Body of pancreas (tissue), 4 donors: ENCODE results near the gene IL16. TPM values are rescaled to one million over a fixed set of nuclear protein-coding genes. Genes with fewer than 3 reads are reported as not detected.

Source experiments
- ATAC-seq: fragments of 150-250 bp; one replicate; pipeline ENCODE4 v1.9.1; 2016
- DNase-seq, 4 donors: peaks; one replicate each; pipeline ENCODE4 v3.0.0-alpha.2; 2019
- H3K27ac ChIP-seq, 4 donors: fragments of 200-600 bp; sonication (generic); 1 replicate in 3 of 4; 2 replicates in 1 of 4; pipeline versions ENCODE4 v1.5.1 to v1.6.1; 2016 to 2019; ENCODE audit warnings: mild to moderate bottlenecking in 1 of 4, mixed read lengths in 1 of 4, moderate library complexity in 1 of 4
- H3K27me3 ChIP-seq, 2 donors: fragments of 200-600 bp; sonication (generic); one replicate each; pipeline ENCODE4 v1.6.0; 2016; ENCODE audit warnings: mild to moderate bottlenecking in 1 of 2
- H3K36me3 ChIP-seq, 2 donors: fragments of 200-600 bp; sonication (generic); replicated peaks in 1 of 2; 2 replicates each; pipeline ENCODE4 v1.5.1; 2016; ENCODE audit warnings: low read depth in 2 of 2; ENCODE audit not compliant: insufficient read depth in 1 of 2
- H3K4me1 ChIP-seq: fragments of 200-600 bp; sonication (generic); one replicate; pipeline ENCODE4 v1.6.0; 2016
- H3K4me3 ChIP-seq, 2 donors: fragments of 200-600 bp; sonication (generic); 1 replicate in 1 of 2; 2 replicates in 1 of 2; pipeline ENCODE4 v1.5.1; 2016 to 2019
- H3K9me3 ChIP-seq, 3 donors: fragments of 200-600 bp; sonication (generic); 1 replicate in 2 of 3; 2 replicates in 1 of 3; pipeline ENCODE4 v1.5.1; 2016
- POLR2A ChIP-seq, 3 donors: fragments of 450-650 bp; IDR thresholded peaks; one replicate each; pipeline ENCODE4 v1.6.1; 2016; ENCODE audit warnings: antibody characterized with exemption in 3 of 3, mild to moderate bottlenecking in 2 of 3
- WGBS, 2 donors: methylation state at CpG; one replicate each; pipeline ENCODE4 v1.1.5; 2017; 5-methylcytosine and 5-hydroxymethylcytosine counted together
- intact Hi-C: fragments of 100-400 bp; cut with DNase I; formaldehyde crosslinking; loops from one replicate; pipeline ENCODE4 v1.15.1; 2023
- total RNA-seq, 2 donors: library from RNA; depleted of rRNA; stranded (reverse); fragments of >200 nt; gene quantifications; one replicate each; pipeline ENCODE4 v1.1.0, GENCODE V29; 2016
- TF ChIP-seq, protein P1 (sequence below), 7 experiments: fragments of 450-650 bp in 4 of 7; fragments of 200-600 bp in 3 of 7; sonication (generic) in 3 of 7; IDR thresholded peaks; one replicate each; pipeline ENCODE4 v1.5.1; 2016 to 2019; ENCODE audit warnings: antibody characterized with exemption in 7 of 7

Gene IL16
- total RNA-seq, 2 donors from 2014 or later: 2.9 to 4.9 TPM

- ATAC-seq: peak; percentile 94
- Histone ChIP-seq H3K27me3 (no peaks in the 10 kb centered on the region), H3K9me3 (no peaks in the 10 kb centered on the region), H3K36me3 (no peaks in the 10 kb centered on the region), H3K27ac (no peak overlapping the region), H3K4me1 (peaks cover 15% of the 10 kb centered on the region), H3K4me3 (no peak overlapping the region)
- DNase-seq: peak; percentile 85 to 90 (median 86)
- no peak for TF ChIP-seq POLR2A (IDR thresholded peaks at IDR 0.05)
- TF ChIP-seq, protein P1, sequence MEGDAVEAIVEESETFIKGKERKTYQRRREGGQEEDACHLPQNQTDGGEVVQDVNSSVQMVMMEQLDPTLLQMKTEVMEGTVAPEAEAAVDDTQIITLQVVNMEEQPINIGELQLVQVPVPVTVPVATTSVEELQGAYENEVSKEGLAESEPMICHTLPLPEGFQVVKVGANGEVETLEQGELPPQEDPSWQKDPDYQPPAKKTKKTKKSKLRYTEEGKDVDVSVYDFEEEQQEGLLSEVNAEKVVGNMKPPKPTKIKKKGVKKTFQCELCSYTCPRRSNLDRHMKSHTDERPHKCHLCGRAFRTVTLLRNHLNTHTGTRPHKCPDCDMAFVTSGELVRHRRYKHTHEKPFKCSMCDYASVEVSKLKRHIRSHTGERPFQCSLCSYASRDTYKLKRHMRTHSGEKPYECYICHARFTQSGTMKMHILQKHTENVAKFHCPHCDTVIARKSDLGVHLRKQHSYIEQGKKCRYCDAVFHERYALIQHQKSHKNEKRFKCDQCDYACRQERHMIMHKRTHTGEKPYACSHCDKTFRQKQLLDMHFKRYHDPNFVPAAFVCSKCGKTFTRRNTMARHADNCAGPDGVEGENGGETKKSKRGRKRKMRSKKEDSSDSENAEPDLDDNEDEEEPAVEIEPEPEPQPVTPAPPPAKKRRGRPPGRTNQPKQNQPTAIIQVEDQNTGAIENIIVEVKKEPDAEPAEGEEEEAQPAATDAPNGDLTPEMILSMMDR (IDR thresholded peaks at IDR 0.05): peak; percentile 73 to 89 (median 84)
- intact Hi-C loops: loop anchor here (5.0 to 10.0 kb wide), 3 partner anchors 111 to 281 kb away; partner anchors contain the start of gene MESD
- 3% methylated on average over 14 of the region's 14 CpGs for WGBS, 2 donors
Measured at GRCh38 chr15:81265944-81266775, 69.5 kb downstream of the IL16 start.

- Histone ChIP-seq H3K27ac (no peak overlapping the region), H3K4me1 (peaks cover 23% of the 10 kb centered on the region), H3K9me3 (no peaks in the 10 kb centered on the region), H3K27me3 (no peaks in the 10 kb centered on the region), H3K4me3 (no peak overlapping the region), H3K36me3 (no peaks in the 10 kb centered on the region)
- ATAC-seq (no peak), DNase-seq (no peak)
- whole genome bisulfite sequencing, 2 donors: 70 to 82% methylated on average over 2 to 5 of the region's 5 CpGs
- intact Hi-C loops: loop anchor here (5.0 to 10.0 kb wide), 3 partner anchors 114 to 284 kb away; partner anchors contain the start of gene MESD
- no peak for TF ChIP-seq POLR2A (IDR thresholded peaks at IDR 0.05)
- TF ChIP-seq, protein P1 (IDR thresholded peaks at IDR 0.05): no peak
Measured at GRCh38 chr15:81268340-81268739, 71.7 kb downstream of the IL16 start.

DNA sequence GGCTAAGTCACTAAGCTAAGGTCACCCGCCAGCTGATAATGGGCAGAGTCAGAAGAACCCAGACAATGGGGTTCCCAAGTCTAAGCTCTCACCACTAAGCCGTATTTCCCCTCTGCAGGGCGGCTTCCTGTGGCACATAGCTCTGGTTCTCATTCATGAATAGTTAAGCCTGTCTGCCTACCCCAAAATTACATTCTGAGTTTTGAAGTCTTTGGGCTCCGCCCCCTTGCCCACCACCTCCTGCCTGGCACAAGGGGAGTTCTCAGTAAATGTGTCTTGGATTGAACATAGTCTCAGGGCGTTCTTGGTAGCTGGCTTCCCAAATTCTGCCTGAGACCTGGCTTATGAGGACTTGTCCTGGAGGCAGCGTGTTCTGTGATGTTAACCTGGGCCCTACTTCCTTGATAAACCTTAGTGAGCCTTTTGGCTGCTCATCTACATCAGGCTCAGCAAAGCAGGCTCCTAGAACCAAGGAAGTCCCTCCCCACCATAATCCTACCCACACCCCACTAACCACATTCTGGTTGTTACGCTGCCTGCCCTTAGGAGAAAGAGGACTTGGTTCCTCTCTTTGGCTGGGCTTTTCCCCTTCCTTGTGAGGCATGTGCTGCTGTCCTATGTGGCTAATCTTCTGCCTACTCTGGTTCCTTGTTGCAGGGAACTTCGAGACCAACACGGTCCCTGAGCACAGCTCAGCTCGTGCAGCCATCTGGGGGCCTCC lies 72.4 kb downstream of the IL16 start:
- H3K36me3 ChIP-seq: no peaks in the 10 kb centered on the region
- no peak overlapping the region for H3K27ac ChIP-seq
- no peak overlapping the region for H3K4me3 ChIP-seq
- peaks cover 23% of the 10 kb centered on the region for H3K4me1 ChIP-seq
- 80 to 90% methylated on average over 10 of the region's 10 CpGs for WGBS, 2 donors
- intact Hi-C loops: loop anchor here (5.0 to 10.0 kb wide), 3 partner anchors 114 to 284 kb away; partner anchors contain the start of gene MESD
- H3K27me3 ChIP-seq: no peaks in the 10 kb centered on the region
- TF ChIP-seq POLR2A (IDR thresholded peaks at IDR 0.05): no peak
- TF ChIP-seq, protein P1 (IDR thresholded peaks at IDR 0.05): no peak
- ATAC-seq (no peak), DNase-seq (no peak)
- no peaks in the 10 kb centered on the region for H3K9me3 ChIP-seq

- Histone ChIP-seq H3K36me3 (no peaks in the 10 kb centered on the region), H3K9me3 (no peaks in the 10 kb centered on the region), H3K27ac (no peak overlapping the region), H3K4me3 (no peak overlapping the region), H3K27me3 (no peaks in the 10 kb centered on the region), H3K4me1 (peaks cover 25% of the 10 kb centered on the region)
- DNase-seq (no peak), ATAC-seq (no peak)
- 77 to 82% methylated on average over 3 of the region's 3 CpGs for WGBS, 2 donors
- no peak for TF ChIP-seq POLR2A (IDR thresholded peaks at IDR 0.05)
- TF ChIP-seq, protein P1 (IDR thresholded peaks at IDR 0.05): no peak
- intact Hi-C loops: loop anchor here (5.0 kb wide), 1 partner anchor 132 kb away; no protein-coding TSS in a partner anchor
Measured at GRCh38 chr15:81270188-81270587, 73.5 kb downstream of the IL16 start.
